ENCODE measurements around the gene RAPGEF1.
"Not testable (repeated sequence)": the region's sequence is repeated elsewhere in the genome, so short reads cannot be mapped to it uniquely, and the experiment has no call there.

Gene RAPGEF1

GRCh38 chr9:131554843-131555351, 185.0 kb downstream of the RAPGEF1 start:
- no peaks in the 10 kb centered on the region for H3K79me2 ChIP-seq (ENCODE audit: insufficient read depth, low read length)
- H3K9ac ChIP-seq (ENCODE audit: low read length), result no peak overlapping the region
- no peaks in the 10 kb centered on the region for H3K9me3 ChIP-seq (ENCODE audit: insufficient read depth, low read length)
- no peaks in the 10 kb centered on the region for H3K36me3 ChIP-seq (ENCODE audit: low read length)
- no peaks in the 10 kb centered on the region for H3F3A ChIP-seq (ENCODE audit: insufficient read depth)
- H3K4me3 ChIP-seq (ENCODE audit: insufficient read depth, low read length, poor library complexity, severe bottlenecking), result no peak overlapping the region
- TF ChIP-seq EZH2phosphoT487 (conservative IDR thresholded peaks at IDR 0.05; ENCODE audit: low read length), result no peak
- no peak for TF ChIP-seq CTCF (IDR thresholded peaks at IDR 0.05; ENCODE audit: insufficient read depth, low read length, poor library complexity, severe bottlenecking)
- H3K4me2 ChIP-seq (ENCODE audit: low read depth, low read length, poor library complexity, severe bottlenecking), result no peak overlapping the region
- no peaks in the 10 kb centered on the region for H4K20me1 ChIP-seq (ENCODE audit: low read depth, low read length)
- no peaks in the 10 kb centered on the region for H3K27me3 ChIP-seq (ENCODE audit: low read length)
- no peak overlapping the region for H3K27ac ChIP-seq (ENCODE audit: low read depth, low read length)
- H2AFZ ChIP-seq (ENCODE audit: low read depth, low read length, severe bottlenecking), result no peak overlapping the region
- no peaks in the 10 kb centered on the region for H3K9me2 ChIP-seq (replicated peaks; ENCODE audit: insufficient read depth, low read length)

GRCh38 chr9:131554087-131554842, 185.6 kb downstream of the RAPGEF1 start:
- no peaks in the 10 kb centered on the region for H4K20me1 ChIP-seq (ENCODE audit: low read depth, low read length)
- H3K4me2 ChIP-seq (ENCODE audit: low read depth, low read length, poor library complexity, severe bottlenecking), result no peak overlapping the region

GRCh38 chr9:131552030-131552429, 187.8 kb downstream of the RAPGEF1 start:
- H2AFZ ChIP-seq (ENCODE audit: low read depth, low read length, severe bottlenecking), result no peak overlapping the region
- TF ChIP-seq EZH2phosphoT487 (conservative IDR thresholded peaks at IDR 0.05; ENCODE audit: low read length) (no peak), CTCF (IDR thresholded peaks at IDR 0.05; ENCODE audit: insufficient read depth, low read length, poor library complexity, severe bottlenecking) (no peak)
- H3K4me2 ChIP-seq (ENCODE audit: low read depth, low read length, poor library complexity, severe bottlenecking), result no peak overlapping the region
- H3K4me3 ChIP-seq (ENCODE audit: insufficient read depth, low read length, poor library complexity, severe bottlenecking), result no peak overlapping the region
- H3K27me3 ChIP-seq (ENCODE audit: low read length), result no peaks in the 10 kb centered on the region
- H3K79me2 ChIP-seq (ENCODE audit: insufficient read depth, low read length), result no peaks in the 10 kb centered on the region
- no peaks in the 10 kb centered on the region for H3K36me3 ChIP-seq (ENCODE audit: low read length)
- H3F3A ChIP-seq (ENCODE audit: insufficient read depth), result no peaks in the 10 kb centered on the region
- H3K27ac ChIP-seq (ENCODE audit: low read depth, low read length), result no peak overlapping the region
- H4K20me1 ChIP-seq (ENCODE audit: low read depth, low read length), result no peaks in the 10 kb centered on the region
- H3K9me3 ChIP-seq (ENCODE audit: insufficient read depth, low read length), result no peaks in the 10 kb centered on the region
- H3K9me2 ChIP-seq (replicated peaks; ENCODE audit: insufficient read depth, low read length), result no peaks in the 10 kb centered on the region
- no peak overlapping the region for H3K9ac ChIP-seq (ENCODE audit: low read length)

More at GRCh38 chr9:131554087-131554842, 185.6 kb downstream of the RAPGEF1 start:
- TF ChIP-seq EZH2phosphoT487 (conservative IDR thresholded peaks at IDR 0.05; ENCODE audit: low read length) (no peak), CTCF (IDR thresholded peaks at IDR 0.05; ENCODE audit: insufficient read depth, low read length, poor library complexity, severe bottlenecking) (no peak)
- no peak overlapping the region for H2AFZ ChIP-seq (ENCODE audit: low read depth, low read length, severe bottlenecking)
- no peaks in the 10 kb centered on the region for H3K9me2 ChIP-seq (replicated peaks; ENCODE audit: insufficient read depth, low read length)
- no peaks in the 10 kb centered on the region for H3K9me3 ChIP-seq (ENCODE audit: insufficient read depth, low read length)
- H3K36me3 ChIP-seq (ENCODE audit: low read length), result no peaks in the 10 kb centered on the region
- H3K4me3 ChIP-seq (ENCODE audit: insufficient read depth, low read length, poor library complexity, severe bottlenecking), result no peak overlapping the region
- no peak overlapping the region for H3K27ac ChIP-seq (ENCODE audit: low read depth, low read length)
- H3K9ac ChIP-seq (ENCODE audit: low read length), result no peak overlapping the region
- no peaks in the 10 kb centered on the region for H3K79me2 ChIP-seq (ENCODE audit: insufficient read depth, low read length)
- no peaks in the 10 kb centered on the region for H3K27me3 ChIP-seq (ENCODE audit: low read length)
- H3F3A ChIP-seq (ENCODE audit: insufficient read depth), result no peaks in the 10 kb centered on the region

GRCh38 chr9:131550465-131550864, 189.4 kb downstream of the RAPGEF1 start:
- not testable (repeated sequence) for H3K27ac ChIP-seq (ENCODE audit: low read depth, low read length); H3K9ac ChIP-seq (ENCODE audit: low read length); H3K9me3 ChIP-seq (ENCODE audit: insufficient read depth, low read length); H3K4me2 ChIP-seq (ENCODE audit: low read depth, low read length, poor library complexity, severe bottlenecking); H3K4me3 ChIP-seq (ENCODE audit: insufficient read depth, low read length, poor library complexity, severe bottlenecking); H3K79me2 ChIP-seq (ENCODE audit: insufficient read depth, low read length); H3F3A ChIP-seq (ENCODE audit: insufficient read depth); H4K20me1 ChIP-seq (ENCODE audit: low read depth, low read length); H3K9me2 ChIP-seq (replicated peaks; ENCODE audit: insufficient read depth, low read length); H3K27me3 ChIP-seq (ENCODE audit: low read length); H3K36me3 ChIP-seq (ENCODE audit: low read length); H2AFZ ChIP-seq (ENCODE audit: low read depth, low read length, severe bottlenecking)

GRCh38 chr9:131549186-131549585, 190.7 kb downstream of the RAPGEF1 start:
- H3K79me2 ChIP-seq (ENCODE audit: insufficient read depth, low read length); H3K27me3 ChIP-seq (ENCODE audit: low read length); H2AFZ ChIP-seq (ENCODE audit: low read depth, low read length, severe bottlenecking); H3K9ac ChIP-seq (ENCODE audit: low read length); H3K4me3 ChIP-seq (ENCODE audit: insufficient read depth, low read length, poor library complexity, severe bottlenecking); H3K9me3 ChIP-seq (ENCODE audit: insufficient read depth, low read length); H3F3A ChIP-seq (ENCODE audit: insufficient read depth); H3K9me2 ChIP-seq (replicated peaks; ENCODE audit: insufficient read depth, low read length); H3K4me2 ChIP-seq (ENCODE audit: low read depth, low read length, poor library complexity, severe bottlenecking); H3K36me3 ChIP-seq (ENCODE audit: low read length); H3K27ac ChIP-seq (ENCODE audit: low read depth, low read length); H4K20me1 ChIP-seq (ENCODE audit: low read depth, low read length): not testable (repeated sequence)

All from SU-DHL-6 (cell line).